Trophoblast cell (in vitro differentiated cells and primary cell): ENCODE measurements around the gene CDKN2AIP.
"Not testable (repeated sequence)": the region's sequence is repeated elsewhere in the genome, so short reads cannot be mapped to it uniquely, and the experiment has no call there.

Experiments used
- DNase-seq, 2 donors: peaks; one replicate each; pipeline ENCODE4 v3.0.0-alpha.2; 2016
- H2AFZ ChIP-seq: 2 replicates; pipeline ENCODE4 v1.6.1; 2013; ENCODE audit warnings: low read length, moderate library complexity, mild to moderate bottlenecking; ENCODE audit not compliant: insufficient read depth, poor library complexity
- H2AK5ac ChIP-seq: 2 replicates; pipeline ENCODE4 v1.6.1; 2013; ENCODE audit warnings: mild to moderate bottlenecking, low read length
- H2BK120ac ChIP-seq: 2 replicates; pipeline ENCODE4 v1.6.1; 2013; ENCODE audit warnings: low read length, mild to moderate bottlenecking, moderate library complexity; ENCODE audit not compliant: insufficient read depth, poor library complexity
- H2BK12ac ChIP-seq: 2 replicates; pipeline ENCODE4 v1.6.1; 2013; ENCODE audit warnings: mild to moderate bottlenecking, low read length, moderate library complexity
- H2BK5ac ChIP-seq: 2 replicates; pipeline ENCODE4 v1.6.1; 2013; ENCODE audit warnings: low read length, low read depth, moderate library complexity, mild to moderate bottlenecking; ENCODE audit not compliant: poor library complexity
- H3K14ac ChIP-seq: 2 replicates; pipeline ENCODE4 v1.6.1; 2013; ENCODE audit warnings: mild to moderate bottlenecking, low read length
- H3K18ac ChIP-seq: 2 replicates; pipeline ENCODE4 v1.6.1; 2013; ENCODE audit warnings: mild to moderate bottlenecking, low read length
- H3K23ac ChIP-seq: 2 replicates; pipeline ENCODE4 v1.6.1; 2013; ENCODE audit warnings: low read length
- H3K27ac ChIP-seq: 2 replicates; pipeline ENCODE4 v1.5.1; 2013; ENCODE audit warnings: low read depth, mild to moderate bottlenecking, inconsistent platforms, low read length, moderate library complexity
- H3K27me3 ChIP-seq: 2 replicates; pipeline ENCODE4 v1.6.1; 2013; ENCODE audit warnings: inconsistent platforms, mild to moderate bottlenecking, low read length, moderate library complexity; ENCODE audit not compliant: insufficient read depth
- H3K36me3 ChIP-seq, 2 experiments: 1 replicate in 1 of 2; 2 replicates in 1 of 2; pipeline ENCODE4 v1.6.1; 2013; ENCODE audit warnings: low read length in 2 of 2, mild to moderate bottlenecking in 2 of 2, moderate library complexity in 1 of 2; ENCODE audit not compliant: insufficient read depth in 2 of 2, control insufficient read depth in 1 of 2
- H3K4ac ChIP-seq: 2 replicates; pipeline ENCODE4 v1.6.1; 2013; ENCODE audit warnings: low read depth, mild to moderate bottlenecking, low read length, moderate library complexity
- H3K4me1 ChIP-seq, 2 experiments: 1 replicate in 1 of 2; 2 replicates in 1 of 2; pipeline ENCODE4 v1.6.1; 2013; ENCODE audit warnings: low read length in 2 of 2, mild to moderate bottlenecking in 2 of 2, moderate library complexity in 1 of 2; ENCODE audit not compliant: insufficient read depth in 2 of 2, control insufficient read depth in 1 of 2
- H3K4me2 ChIP-seq: 2 replicates; pipeline ENCODE4 v1.6.1; 2013; ENCODE audit warnings: inconsistent platforms, mild to moderate bottlenecking, low read length, moderate library complexity
- H3K4me3 ChIP-seq: 2 replicates; pipeline ENCODE4 v1.5.1; 2013; ENCODE audit warnings: mild to moderate bottlenecking, low read depth, low read length, inconsistent platforms
- H3K79me1 ChIP-seq: one replicate; pipeline ENCODE4 v1.6.1; 2013; ENCODE audit warnings: low read length
- H3K79me2 ChIP-seq: 2 replicates; pipeline ENCODE4 v1.6.1; 2013; ENCODE audit warnings: low read length, mild to moderate bottlenecking; ENCODE audit not compliant: control insufficient read depth, insufficient read depth, poor library complexity
- H3K9ac ChIP-seq: 2 replicates; pipeline ENCODE4 v1.6.1; 2013; ENCODE audit warnings: mild to moderate bottlenecking, low read length
- H3K9me3 ChIP-seq: 2 replicates; pipeline ENCODE4 v1.6.1; 2013; ENCODE audit warnings: low read depth, mild to moderate bottlenecking, control low read depth, inconsistent platforms, low read length; ENCODE audit not compliant: insufficient read depth
- H4K12ac ChIP-seq: 2 replicates; pipeline ENCODE4 v1.6.1; 2013; ENCODE audit warnings: low read depth, mild to moderate bottlenecking, low read length, moderate library complexity
- H4K8ac ChIP-seq: 2 replicates; pipeline ENCODE4 v1.6.1; 2013; ENCODE audit warnings: low read depth, mild to moderate bottlenecking, low read length, moderate library complexity
- H4K91ac ChIP-seq: one replicate; pipeline ENCODE4 v1.6.1; 2013; ENCODE audit warnings: low read depth, mild to moderate bottlenecking, low read length, moderate library complexity
- WGBS: extraction: QIAGEN DNeasy Blood & Tissue Kit; methylation state at CpG from one replicate; pipeline ENCODE4 v1.1.7; 2013; ENCODE audit warnings: missing lambda C conversion rate; ENCODE audit not compliant: insufficient read length, insufficient coverage; ENCODE audit errors: extremely low coverage; 5-methylcytosine and 5-hydroxymethylcytosine counted together

The CDKN2AIP gene

GRCh38 chr4:183431614-183432013, 12.8 kb upstream of the CDKN2AIP start:
- Histone ChIP-seq H4K91ac (no peak overlapping the region), H2BK5ac (no peak overlapping the region), H3K4me1 (peaks cover 0 to 6% of the 10 kb centered on the region in 2 experiments), H4K8ac (no peak overlapping the region), H3K23ac (no peak overlapping the region), H2AFZ (no peak overlapping the region), H3K9me3 (no peaks in the 10 kb centered on the region), H3K79me1 (no peaks in the 10 kb centered on the region), H3K36me3 (no peaks in the 10 kb centered on the region), H3K4ac (no peak overlapping the region), H3K18ac (no peak overlapping the region), H3K4me3 (no peak overlapping the region), H3K9ac (no peak overlapping the region), H4K12ac (no peak overlapping the region), H3K79me2 (no peaks in the 10 kb centered on the region), H2AK5ac (no peak overlapping the region), H2BK12ac (no peak overlapping the region), H3K4me2 (no peak overlapping the region), H3K27me3 (no peaks in the 10 kb centered on the region), H3K27ac (no peak overlapping the region), H3K14ac (no peak overlapping the region), H2BK120ac (no peak overlapping the region)
- WGBS, result no CpG with 5 or more reads among the region's 9 CpGs
- no peak for DNase-seq

- not testable (repeated sequence) for H2BK120ac ChIP-seq, H2BK12ac ChIP-seq, H3K27me3 ChIP-seq, H3K79me2 ChIP-seq, H3K36me3 ChIP-seq, H3K4ac ChIP-seq, H2AK5ac ChIP-seq, H2AFZ ChIP-seq, H3K4me2 ChIP-seq, H4K91ac ChIP-seq, H3K23ac ChIP-seq, H3K9me3 ChIP-seq, DNase-seq, H3K79me1 ChIP-seq, H3K14ac ChIP-seq, H3K27ac ChIP-seq, H3K4me3 ChIP-seq, H2BK5ac ChIP-seq, H4K12ac ChIP-seq, H3K18ac ChIP-seq, H3K9ac ChIP-seq, H4K8ac ChIP-seq, H3K4me1 ChIP-seq
- WGBS, result no CpG with 5 or more reads among the region's 27 CpGs
Observed at GRCh38 chr4:183433183-183433582, 11.3 kb upstream of the CDKN2AIP start.

GRCh38 chr4:183434264-183434663, 10.2 kb upstream of the CDKN2AIP start:
- Histone ChIP-seq H2AK5ac (no peak overlapping the region), H3K14ac (no peak overlapping the region), H3K4me3 (no peak overlapping the region), H3K4me1 (peaks cover 0 to 7% of the 10 kb centered on the region in 2 experiments), H3K27ac (no peak overlapping the region), H4K8ac (no peak overlapping the region), H3K9ac (no peak overlapping the region), H2AFZ (no peak overlapping the region), H4K91ac (no peak overlapping the region), H3K9me3 (no peaks in the 10 kb centered on the region), H3K79me1 (no peaks in the 10 kb centered on the region), H3K27me3 (no peaks in the 10 kb centered on the region), H4K12ac (no peak overlapping the region), H3K4me2 (no peak overlapping the region), H2BK120ac (no peak overlapping the region), H3K18ac (no peak overlapping the region), H3K4ac (no peak overlapping the region), H3K23ac (no peak overlapping the region), H3K79me2 (no peaks in the 10 kb centered on the region), H2BK12ac (no peak overlapping the region), H2BK5ac (no peak overlapping the region), H3K36me3 (no peaks in the 10 kb centered on the region)
- no CpG with 5 or more reads among the region's 15 CpGs for WGBS
- DNase-seq, result no peak

- WGBS, result no CpG with 5 or more reads among the region's 5 CpGs
- H2AK5ac ChIP-seq, result no peak overlapping the region
Observed at GRCh38 chr4:183434666-183435190, 9.7 kb upstream of the CDKN2AIP start.

More at GRCh38 chr4:183434666-183435190, 9.7 kb upstream of the CDKN2AIP start:
- H2BK120ac ChIP-seq, result no peak overlapping the region
- H4K12ac ChIP-seq, result no peak overlapping the region
- no peak overlapping the region for H2BK12ac ChIP-seq
- no peaks in the 10 kb centered on the region for H3K79me1 ChIP-seq
- no peak overlapping the region for H3K14ac ChIP-seq
- H4K8ac ChIP-seq, result no peak overlapping the region
- no peak overlapping the region for H2BK5ac ChIP-seq
- H3K9me3 ChIP-seq, result no peaks in the 10 kb centered on the region
- no peak overlapping the region for H3K18ac ChIP-seq
- no peak overlapping the region for H4K91ac ChIP-seq
- no peak overlapping the region for H3K4me2 ChIP-seq
- H2AFZ ChIP-seq, result no peak overlapping the region
- H3K23ac ChIP-seq, result no peak overlapping the region
- DNase-seq, result no peak
- no peak overlapping the region for H3K27ac ChIP-seq
- H3K9ac ChIP-seq, result no peak overlapping the region
- no peaks in the 10 kb centered on the region for H3K27me3 ChIP-seq
- H3K79me2 ChIP-seq, result no peaks in the 10 kb centered on the region
- H3K36me3 ChIP-seq, result no peaks in the 10 kb centered on the region
- H3K4me1 ChIP-seq, result peaks cover 0 to 7% of the 10 kb centered on the region in 2 experiments
- H3K4me3 ChIP-seq, result no peak overlapping the region
- no peak overlapping the region for H3K4ac ChIP-seq
